Cerebellar nuclear complex (tissue), 1 donor: ENCODE results near the gene MAML2.
A peak's percentile ranks its signal among the peaks of the same experiment; 100 is the strongest.
"Not testable (repeated sequence)": the region's sequence is repeated elsewhere in the genome, so short reads cannot be mapped to it uniquely, and the experiment has no call there.

Experiments
- DNase-seq, 2 experiments: peaks; one replicate each; lab custom pipeline; 2025; lab: John Stamatoyannopoulos, UW

MAML2 gene

DNA sequence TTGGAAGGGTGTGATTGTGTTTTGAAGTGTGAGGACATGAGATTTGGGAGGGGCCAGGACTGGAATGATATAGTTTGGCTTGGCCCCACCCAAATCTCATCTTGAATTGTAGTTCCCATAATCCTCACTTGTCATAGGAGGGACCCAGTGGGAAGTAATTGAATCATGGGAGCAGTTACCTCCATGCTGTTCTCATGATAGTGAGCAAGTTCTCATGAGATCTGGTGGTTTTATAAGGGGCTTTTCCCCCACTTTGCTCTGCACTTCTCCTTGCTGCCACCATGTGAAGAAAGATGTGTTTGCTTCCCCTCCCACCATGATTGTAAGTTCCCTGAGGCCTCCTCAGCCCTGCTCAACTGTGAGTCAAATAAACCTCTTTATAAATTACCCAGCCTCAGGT is 71.6 kb downstream of the MAML2 start:
- not testable (repeated sequence) for DNase-seq

DNA sequence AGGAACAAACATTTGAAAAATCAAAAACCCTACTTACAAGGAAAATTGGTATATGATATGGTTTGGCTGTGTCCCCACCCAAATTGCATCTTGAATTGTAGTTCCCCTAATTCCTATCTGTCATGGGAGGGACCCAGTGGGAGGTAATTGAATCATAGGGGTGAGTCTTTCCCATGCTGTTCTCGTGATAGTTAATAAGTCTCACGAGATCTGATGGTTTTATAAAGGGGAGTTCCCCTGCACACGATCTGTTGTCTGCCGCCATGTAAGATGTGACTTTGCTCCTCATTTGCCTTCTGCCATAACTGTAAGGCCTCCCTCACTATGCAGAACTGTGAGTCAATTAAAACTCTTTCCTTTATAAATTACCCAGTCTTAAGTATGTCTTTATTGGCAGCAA is 74.5 kb downstream of the MAML2 start:
- DNase-seq, result not testable (repeated sequence)

DNA sequence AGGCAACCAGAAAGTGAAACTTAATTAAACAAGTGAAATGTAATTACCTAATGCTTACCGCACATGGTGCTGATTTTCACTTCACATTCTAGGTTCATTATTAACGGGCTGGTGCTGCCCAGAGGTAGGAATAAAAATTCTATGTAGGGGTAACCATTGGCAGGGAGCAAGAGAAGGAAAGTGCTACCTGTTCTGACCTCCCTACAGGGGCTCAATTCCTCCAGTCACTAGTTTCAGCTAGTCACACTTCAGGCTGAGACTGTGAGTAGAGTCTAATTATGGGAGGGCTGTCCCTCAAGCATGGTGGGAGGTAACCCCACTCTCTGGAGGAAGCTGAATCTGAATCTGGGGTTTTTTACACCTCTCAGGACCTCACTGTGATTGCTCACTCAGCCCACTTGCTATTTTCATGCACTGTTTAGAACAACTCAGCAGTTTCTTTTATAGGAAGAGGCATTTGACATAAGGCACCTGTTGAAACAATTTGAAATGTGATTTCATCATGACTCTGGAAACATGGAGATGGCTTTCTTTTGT is 75.4 kb downstream of the MAML2 start:
- DNase-seq, result no peak

DNA sequence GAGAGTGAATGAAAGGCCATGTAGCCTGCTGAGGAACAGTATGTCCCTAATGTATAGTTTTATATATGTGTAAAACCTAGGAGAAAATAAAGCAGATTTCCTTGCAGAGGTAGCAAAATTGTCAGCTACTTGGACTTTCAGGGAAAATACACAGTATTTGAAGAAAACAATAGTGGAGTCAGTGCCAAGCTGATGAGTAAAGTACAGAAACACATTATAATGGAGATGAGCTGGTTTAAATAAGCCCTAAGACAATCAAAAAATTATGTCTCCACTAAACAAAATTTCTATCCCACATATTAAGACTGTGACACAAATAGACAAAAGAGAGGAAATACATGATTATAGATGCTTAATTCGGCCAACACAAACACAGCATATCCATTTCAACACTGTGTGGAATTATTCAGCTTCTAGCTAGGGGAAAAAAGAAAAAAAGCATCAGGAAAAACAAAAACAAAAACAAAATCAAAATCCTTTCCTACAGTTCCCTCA is 75.9 kb downstream of the MAML2 start:
- DNase-seq, result no peak

DNA sequence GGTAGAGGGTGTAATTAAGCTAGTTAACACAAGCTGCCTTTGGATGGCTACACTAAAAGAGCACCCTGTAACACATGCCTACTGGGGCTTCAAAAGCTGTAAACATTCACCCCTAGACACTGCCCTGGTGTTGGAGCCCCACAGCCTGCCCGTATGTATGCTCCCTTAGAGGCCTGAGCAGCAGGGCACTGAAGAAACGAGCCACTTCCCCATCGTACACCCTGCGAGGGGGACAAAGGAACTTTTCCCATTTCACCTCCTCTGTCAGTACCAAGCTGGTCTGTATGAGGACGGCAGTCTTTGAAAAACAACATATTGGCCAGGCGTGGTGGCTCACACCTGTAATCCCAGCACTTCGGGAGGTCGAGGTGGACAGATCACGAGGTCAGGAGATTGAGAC is 77.0 kb downstream of the MAML2 start:
- no peak for DNase-seq

DNA sequence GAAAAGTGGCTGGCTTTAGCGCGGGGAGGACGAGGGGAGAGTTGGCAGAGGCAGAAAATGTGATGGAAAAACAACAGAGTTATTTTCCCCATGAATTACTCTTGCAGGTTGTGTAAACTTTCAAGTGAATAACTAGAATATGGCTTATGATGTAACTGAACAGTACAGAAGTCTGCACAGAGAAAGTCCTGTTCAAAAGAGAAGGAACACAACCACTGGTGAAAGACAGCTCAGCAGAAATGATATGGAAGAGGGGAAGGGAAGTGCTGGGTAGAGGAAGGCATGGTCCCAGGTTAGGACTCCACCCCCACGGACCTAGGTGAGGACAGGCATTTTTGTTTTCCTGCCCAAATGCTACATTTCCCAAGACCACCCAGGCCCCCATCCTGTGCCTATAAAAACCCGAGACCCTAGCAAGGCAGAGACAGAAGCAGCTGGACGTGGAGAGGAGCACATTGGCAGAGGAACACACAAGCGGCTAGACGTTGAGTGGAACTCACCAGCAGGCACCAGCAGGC is 77.7 kb downstream of the MAML2 start:
- DNase-seq, result no peak

DNA sequence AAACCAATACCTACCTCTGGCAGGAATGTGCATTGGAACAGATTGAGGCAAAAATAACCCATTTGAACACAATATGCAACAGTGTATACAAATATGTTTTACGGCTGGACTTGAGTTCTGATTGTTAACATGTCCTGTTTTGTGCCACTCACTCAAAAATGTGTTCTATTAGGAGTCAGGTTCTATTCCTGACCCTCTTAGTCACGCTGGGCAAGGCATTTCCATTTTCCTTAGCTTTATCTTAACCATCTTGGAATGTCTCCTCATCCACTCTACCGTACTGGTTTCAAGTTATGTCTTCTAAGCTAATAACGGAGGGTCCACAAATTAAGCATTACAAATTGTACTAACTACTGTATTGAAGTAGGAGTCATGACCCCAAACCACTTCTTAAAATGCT is 78.6 kb downstream of the MAML2 start:
- no peak for DNase-seq

DNA sequence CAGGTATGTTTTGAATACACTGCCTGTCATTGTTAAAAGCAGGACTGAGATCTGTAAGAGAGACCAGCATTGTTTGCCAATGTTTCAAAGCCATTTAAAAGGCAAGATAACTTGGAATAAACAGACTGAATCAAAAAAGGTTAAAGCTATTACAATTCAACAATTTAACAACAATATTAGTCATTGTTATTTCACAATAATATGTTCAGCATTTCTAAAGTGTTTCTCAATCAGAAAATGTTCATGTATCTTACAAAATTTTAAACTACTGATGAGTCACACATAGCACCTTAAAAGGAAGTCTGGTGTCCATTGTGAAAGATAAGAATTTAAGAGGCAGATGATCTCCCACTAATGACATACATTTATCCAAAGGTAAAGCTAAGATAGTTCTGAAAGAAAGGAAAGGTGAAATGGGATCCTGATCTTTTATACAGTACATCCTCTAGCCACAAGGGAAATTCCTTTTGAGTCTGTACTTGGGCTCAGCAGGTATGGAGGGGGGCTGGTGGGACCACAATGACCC is 79.7 kb downstream of the MAML2 start:
- DNase-seq, result no peak

DNA sequence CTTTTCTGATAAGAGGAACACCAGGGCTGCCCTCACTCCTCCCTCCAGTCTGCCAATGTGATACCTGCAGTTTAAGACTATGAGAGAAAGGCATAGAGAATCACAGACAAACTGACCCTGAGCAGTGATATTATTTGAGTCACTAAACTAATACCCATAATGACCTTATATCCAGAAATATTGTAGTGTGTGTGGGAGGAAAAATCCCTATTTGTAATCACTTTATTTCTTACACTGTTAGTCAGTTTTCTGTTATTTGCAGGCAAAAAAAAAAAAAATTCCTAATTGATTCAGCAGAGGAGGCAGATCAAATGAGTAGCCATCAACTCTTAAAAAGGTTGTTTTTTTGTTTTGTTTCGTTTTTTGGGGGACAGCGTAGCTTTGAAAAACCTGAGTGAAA is 82.5 kb downstream of the MAML2 start:
- DNase-seq, result no peak

DNA sequence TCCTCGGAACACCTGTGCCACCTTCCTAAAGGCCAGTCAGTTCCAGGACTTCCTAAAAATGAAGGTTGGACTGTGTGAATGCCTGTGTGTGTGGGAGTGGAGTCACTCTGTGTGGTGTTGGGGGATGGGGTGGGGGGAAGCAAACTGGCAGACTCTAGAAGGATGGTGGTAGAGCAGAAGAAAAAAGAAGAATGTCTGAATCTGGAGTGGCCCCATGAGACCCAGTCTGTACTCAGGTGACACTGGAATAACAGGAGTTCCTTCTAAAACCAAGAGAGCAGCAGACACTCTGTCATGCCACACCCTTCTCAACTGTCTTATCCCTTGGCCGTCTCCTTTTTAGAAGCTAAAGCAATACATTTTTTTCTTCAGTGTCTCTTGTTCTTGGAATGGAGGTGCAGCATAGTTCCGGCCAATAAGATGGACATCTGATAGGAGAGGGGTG is 82.9 kb downstream of the MAML2 start:
- no peak for DNase-seq

DNA sequence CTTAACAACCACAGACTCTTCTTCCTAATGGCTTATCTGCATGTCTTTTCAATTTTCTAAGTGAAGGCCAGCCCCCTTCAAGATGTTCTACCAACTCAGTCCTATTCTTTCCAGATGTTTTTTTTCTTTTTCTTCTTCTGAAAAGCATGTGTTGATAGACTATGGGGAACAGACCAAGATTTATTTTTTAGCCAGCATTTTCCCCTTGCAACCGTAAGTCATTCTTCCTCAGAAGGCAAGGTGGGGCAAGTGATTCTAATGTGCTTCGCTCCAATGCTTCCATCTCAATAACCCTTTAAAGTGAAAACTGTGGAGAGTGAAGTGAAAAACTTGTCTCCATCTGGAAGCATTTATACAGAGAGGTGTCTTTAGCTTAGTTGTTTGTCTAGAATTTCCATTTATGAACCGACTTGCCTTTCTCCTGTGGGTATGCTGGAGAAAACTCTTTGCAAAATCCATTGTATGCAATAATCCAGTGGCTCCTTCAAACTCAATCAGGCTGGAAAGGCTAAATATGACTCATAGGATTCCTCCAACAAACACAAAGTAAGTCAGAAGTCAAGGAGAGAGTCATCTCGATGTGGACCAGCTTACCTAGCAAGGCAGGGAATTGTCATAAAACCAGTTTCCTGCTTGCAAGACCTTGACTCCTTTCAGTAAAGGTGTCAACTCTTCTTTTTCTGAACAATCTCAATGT is 83.7 kb downstream of the MAML2 start:
- no peak for DNase-seq

DNA sequence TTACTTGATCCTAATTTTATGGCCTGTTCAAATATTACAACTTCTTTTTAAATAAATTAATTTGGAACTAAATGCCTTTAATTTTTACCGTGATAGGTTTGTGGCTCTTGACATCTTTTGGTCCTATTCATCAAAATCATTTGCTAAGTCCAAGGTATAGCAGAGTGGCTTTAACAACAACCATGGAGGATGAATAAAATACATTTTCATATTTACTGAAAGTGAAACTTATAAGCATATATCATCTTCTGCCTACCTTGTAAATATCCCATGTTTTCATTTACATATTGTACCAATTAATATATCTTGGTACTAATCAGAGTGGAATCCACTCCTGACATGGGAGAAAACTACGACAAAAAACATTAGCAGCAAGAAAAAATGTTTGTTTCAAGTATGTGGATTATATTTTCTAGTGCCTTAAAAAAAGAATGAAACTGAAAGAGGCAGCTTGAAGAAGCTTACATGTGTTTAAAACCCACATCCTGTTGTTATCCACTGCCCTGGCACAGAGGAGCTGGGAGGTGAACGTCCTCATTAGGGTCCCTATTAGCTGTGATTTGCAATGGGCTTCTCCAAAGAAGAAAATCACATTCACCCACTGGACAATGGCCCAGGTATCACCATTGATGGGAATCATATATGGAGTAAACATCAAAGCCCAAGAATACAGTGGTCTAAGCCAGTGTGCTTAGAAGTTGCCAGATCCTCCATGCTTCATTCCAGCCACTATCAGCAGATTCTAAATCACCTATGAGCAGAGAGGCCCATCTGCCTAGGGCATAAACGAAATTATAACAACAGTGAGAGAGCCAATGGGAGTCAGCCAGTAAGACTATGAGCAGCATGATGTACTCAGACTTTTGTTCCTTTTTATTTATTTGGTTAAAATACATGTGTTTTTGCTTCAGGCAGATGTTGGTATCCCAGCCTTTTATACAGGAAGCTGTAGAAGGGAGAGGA is 84.7 kb downstream of the MAML2 start:
- DNase-seq, result no peak

DNA sequence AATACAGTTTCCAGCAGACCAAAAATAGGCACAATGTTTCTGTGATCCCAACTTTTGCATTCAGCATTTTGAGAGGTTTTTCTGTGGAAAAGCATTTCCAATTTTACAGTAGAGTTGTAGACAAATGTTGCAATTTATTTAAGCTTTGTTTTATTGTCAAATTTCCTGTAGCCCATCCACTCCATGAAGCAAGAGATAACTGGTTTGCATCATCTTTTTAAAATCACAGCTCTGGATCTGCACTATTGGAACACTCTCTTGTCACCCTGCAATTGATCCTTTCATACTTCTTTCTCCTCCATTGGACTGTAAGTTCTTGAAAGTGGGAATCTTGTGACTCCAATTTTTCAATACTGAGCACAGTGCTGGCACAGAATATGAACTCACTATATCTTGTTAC is 86.0 kb downstream of the MAML2 start:
- no peak for DNase-seq

DNA sequence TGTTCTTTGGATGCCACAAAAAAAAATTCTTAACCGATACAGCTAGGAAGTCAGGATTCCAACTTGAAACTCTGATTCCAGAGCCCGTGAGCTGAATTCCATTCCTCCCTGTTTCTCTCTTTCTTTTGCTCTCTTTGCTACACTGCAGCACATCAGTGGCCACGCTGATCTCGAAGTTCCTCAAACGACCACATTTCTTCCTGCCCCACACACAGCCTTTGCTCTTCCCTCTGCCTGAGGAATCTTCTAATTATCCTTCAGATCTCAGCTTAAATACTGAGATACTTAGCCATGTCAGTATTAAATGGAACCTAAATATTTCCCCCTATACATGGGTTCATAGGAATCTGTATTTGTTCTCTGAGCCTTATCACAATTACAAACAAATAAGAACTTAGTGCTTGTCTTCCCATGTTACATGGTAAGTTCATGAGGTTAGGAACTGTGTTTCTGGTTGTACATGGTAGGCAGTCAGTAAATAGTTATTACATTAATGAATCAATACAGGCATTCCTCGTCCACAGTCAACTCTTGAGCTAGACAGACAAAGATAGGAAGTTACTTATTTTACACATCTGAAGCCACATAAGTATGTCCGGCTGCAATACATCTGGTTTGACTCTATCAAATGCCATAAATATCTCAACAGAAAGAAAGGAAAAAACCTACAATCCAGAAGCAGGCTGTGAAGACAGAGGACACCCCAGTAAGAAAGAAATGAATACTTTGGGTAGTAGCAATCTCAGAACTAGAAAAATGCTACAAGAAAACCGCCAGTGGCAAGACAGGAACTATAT is 86.6 kb downstream of the MAML2 start:
- no peak for DNase-seq

DNA sequence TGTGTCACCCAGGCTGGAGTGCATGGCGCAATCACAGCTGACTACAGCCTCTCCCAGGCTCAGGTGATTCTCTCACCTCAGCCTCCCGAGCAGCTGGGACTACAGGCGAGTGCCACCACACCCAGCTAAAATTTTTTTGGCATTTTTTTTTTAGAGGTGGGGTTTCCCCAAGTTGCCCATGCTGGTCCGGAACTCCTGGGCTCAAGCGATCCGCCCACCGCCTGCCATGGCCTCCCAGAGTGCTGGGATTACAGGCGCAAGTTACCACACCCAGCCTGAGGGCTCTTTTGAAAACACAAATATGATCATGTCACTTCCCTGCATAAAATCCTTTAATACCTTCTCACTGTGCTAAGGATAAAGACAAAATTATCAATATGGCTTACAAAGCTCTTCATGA is 88.1 kb downstream of the MAML2 start:
- no peak for DNase-seq

DNA sequence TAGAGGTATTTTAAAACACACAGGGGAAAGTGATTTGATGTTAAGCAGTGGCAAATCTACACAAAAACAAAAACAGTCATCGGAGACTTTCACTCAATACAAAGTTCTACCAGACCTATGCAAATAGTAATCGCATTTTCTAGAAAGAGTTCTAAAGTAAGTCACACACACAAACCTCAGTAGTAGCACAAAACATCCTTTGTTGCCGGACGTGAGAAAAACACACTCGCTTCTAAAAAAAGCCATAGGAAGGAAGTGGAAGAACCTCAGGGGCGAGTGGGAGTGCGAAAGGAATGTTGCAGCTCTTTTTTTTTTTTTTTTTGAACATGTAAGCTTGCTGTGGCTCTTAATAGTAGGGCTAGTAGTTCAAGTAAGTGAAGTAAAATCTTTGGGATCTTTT is 88.9 kb downstream of the MAML2 start:
- DNase-seq, result no peak

DNA sequence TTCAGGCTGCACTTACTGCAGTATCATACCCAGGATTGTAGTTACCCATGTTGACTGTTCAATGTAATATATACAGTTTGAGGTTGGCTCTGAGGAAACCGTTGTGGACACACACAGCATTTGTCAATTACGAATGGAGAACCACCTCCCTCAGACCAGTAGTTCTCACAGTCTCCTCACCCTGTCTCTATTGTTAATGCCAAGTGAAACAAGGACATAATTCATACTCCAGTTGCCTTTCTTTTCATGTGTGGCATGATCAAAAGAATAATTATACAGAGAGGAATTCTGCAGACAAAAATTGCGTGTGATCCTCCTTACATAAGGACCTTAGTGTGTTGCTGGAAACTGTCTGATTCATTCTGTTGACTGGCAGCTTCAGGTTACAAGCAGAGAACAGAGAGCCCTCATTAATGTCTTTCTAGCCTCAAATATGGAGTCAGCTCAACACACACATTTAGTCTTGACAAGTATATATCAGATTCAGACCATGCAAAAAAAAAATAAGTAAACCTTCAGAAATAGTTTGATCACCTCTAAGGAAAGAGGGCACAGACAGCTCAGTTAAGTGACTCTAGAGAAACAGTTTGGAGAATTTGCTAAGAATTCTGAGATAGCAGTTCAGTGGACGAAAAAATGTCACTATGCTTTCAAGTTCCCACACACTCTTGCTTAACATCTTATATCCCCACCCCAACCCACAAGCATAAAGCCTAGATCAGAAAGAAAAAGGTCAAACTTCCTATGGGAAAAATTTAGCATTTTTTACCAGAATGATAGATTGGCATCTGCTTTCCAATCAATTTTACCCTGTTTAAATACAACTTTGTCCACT is 96.1 kb downstream of the MAML2 start:
- DNase-seq, result no peak

DNA sequence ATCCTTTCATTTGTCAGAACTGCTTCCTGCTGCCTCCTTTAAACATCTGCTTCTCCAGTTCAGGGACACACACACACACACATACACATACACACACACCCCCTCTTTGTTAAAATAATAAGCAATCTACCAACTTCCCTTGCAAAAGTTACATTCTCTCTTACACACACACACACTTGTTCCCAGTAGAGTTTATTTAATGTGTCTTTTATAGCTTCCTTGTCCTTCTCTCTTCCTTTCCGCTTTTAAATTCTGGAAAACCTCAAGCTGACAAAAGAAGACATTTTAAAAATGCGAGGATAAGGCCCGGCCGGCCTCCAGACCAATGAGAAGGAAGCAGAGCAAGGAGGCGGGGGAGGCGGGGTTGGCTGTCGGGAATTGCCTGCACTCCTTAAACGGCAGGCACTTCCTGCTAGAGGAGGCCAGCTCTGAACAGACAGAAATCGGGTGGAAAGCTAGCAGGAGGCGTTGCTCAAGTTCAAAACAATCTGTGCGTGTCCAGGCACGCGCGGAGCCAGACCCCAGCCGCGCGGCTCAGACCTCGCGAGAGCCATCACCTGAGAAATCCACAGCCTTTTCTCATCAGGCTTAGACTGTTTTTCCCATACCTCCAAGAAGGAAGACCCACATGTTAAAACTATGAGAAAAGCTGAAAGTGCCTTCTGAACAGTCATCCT is 99.9 kb downstream of the MAML2 start:
- peak; percentile 32 to 90 for DNase-seq

DNA sequence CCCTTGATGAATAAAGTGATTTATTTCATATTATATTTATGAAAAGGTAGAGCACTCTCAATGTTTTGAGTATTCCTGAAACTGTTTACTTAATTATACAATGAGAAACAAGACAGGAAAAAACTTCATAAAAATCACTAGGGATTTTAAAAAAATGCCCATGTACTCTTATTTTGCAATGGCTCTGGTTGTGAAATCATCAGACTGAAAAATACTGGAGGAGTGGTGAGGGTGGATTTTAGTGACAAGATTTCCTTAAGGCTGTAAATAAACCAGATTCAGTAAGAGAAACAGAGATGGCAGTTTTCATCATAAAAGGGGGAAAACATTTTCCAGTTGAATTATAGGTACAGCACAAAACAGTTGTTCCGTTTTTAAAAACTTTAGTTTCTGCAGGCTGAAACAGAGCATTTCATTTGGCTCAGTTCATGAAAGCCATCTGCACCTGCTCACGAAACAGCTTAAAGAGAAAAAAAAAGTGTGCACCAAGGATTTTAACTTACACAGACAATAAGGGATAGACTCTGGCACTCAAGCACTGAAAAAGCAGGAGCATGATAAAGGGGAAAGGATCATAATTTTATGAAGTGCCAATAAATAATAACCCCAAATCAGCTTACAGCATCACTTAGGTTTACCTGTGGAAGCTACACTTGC is 100.7 kb downstream of the MAML2 start:
- no peak for DNase-seq
